HG02852 (cell line): ENCODE data around the gene ASB5.
"Not testable (repeated sequence)": the region's sequence is repeated elsewhere in the genome, so short reads cannot be mapped to it uniquely, and the experiment has no call there.

ENCODE experiments used
- ATAC-seq: cut with Tn5 transposase; IDR thresholded peaks from one replicate; pipeline ENCODE4 v1.9.1; 2021; ENCODE audit warnings: mild to moderate bottlenecking, moderate library complexity; ENCODE audit not compliant: unreplicated experiment

The ASB5 gene

DNA sequence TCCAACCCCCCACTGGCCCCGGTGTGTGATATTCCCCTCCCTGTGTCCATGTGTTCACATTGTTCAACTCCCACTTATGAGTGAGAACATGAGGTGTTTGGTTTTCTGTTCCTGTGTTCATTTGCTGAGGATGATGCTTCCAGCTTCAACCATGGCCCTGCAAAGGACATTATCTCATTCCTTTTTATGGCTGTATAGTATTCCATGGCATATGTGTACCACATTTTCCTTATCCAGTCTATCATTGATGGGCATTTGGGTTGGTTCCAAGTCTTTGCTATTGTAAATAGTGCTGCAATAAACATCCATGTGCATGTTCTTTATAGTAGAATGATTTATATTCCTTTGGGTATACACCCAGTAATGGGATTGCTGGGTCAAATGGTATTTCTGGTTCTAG lies 10.5 kb upstream of the ASB5 start:
- ATAC-seq, result not testable (repeated sequence)

DNA sequence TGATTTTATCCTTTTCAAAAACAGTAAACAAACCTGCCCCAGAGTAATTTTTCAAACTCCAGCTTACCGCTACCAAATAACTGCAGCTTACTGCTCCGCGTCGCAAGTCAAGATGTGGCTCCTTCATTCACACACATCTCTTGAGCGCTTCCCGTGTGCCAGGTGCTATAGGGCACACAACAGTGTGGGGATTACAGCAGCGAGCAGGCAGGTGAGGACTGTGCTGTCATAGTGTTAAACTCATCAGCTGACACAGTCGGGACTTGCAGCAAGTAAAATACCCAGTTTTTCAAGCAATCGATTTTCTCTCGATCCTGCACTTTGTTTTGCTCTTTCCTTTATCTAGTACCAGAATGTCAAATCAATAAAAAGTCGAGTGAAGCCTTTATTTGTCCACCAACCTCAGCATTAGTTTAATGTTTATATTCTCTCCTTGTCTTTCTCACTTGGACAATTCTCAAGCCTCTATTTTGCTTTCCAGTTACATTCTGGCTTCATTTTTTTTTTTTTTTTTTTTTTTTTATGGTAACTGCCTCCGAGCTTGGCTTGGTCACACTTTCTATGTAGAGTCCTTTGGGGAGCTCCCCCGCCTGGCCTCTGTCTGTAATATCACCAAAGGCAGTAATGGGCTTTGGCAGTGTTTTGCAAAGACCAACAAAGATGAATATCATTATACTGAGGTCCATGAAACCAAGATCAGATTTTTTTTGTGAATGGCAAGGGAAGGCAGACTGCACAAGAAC lies 8.3 kb upstream of the ASB5 start:
- ATAC-seq, result peak; percentile 92

DNA sequence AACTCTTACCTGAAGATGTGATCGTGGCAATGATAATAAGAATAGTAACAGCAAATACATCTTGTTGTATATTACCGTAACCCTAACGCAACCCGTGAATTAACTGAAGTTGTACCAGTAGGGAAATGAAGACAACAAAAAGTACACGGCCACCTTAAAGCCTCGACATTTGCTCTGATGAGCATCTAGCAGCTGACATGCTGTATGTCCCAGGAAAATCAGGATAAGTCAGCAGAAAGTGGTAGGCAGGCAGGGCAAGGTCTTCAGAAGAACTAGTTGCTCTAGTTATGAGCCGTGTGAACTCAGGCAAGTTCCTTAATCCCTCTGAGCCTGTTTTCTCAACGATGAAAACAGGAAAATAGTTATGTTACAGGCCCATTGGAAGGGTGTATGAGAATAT lies 7.7 kb upstream of the ASB5 start:
- no peak for ATAC-seq

DNA sequence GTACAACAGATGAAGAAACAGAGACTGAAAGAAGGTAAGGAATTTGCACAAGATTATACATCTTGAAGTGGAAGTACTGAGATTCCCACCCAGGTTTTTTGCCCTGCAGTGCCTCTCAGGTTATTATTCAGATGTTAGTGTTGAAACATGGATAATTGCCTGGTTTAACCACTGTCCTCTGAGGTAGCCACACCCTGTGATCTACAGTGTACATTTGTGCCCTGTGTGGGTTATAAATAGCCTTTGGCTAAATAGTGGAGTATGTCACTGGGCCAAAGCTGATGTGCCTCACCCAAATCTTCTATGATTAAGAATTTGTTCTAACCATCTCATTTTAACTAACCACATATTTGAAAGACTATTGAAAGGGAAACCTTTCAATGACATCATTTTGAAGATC lies 5.4 kb upstream of the ASB5 start:
- ATAC-seq, result no peak

DNA sequence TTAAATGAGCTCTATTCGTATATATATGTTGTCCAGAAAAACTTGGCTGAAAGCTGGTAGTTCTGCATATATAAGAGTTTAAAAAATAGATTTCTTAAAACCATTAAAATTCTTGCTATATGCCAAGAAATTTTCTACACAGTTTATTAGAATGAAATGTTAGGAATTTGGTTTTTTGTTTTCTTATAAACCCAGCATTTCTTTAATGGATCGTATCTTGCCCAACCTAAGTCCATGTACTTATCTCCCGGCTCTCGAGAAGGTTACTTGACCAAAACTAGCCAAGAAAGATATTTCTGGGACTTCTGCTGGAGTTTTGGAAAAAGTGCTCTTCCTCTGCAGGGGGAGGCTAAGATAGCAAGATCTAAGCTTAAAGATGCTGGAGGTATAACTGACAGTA lies 4.7 kb upstream of the ASB5 start:
- no peak for ATAC-seq

DNA sequence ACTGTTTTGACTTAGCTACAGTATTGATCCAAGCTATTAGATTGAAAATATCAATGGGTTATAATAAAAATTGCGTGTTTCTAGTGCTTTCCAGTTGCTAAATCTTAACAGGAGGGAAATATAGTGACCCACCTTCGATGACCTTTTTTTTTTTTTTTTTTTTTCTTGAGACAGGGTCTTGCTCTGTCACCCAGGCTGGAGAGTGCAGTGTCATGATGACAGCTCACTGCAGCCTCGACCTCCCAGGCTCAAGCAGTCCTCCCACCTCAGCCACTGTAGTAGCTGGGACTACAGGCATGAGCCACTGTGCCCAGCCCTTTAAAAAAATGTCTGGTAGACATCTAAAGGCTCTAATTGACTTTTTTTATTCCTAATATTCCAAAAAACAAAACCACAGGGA lies 3.8 kb upstream of the ASB5 start:
- ATAC-seq, result no peak

DNA sequence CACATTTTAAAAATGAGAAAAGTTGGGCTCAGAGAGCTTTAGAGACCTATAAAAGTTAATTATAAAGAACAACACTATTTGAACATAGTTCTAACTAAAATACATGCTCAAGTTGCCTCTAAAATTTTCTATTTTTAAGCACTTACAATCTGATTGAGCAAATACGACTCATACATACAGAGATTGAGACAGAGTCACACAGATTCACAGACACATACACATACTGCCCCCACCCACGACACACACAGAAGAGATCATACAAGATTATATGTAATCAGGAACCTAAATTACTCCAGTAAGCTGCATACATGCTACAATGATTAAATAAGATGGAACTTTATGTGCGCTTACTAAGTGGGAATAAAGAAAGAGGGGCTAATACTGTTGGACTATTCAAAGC lies 2.7 kb upstream of the ASB5 start:
- ATAC-seq, result no peak

DNA sequence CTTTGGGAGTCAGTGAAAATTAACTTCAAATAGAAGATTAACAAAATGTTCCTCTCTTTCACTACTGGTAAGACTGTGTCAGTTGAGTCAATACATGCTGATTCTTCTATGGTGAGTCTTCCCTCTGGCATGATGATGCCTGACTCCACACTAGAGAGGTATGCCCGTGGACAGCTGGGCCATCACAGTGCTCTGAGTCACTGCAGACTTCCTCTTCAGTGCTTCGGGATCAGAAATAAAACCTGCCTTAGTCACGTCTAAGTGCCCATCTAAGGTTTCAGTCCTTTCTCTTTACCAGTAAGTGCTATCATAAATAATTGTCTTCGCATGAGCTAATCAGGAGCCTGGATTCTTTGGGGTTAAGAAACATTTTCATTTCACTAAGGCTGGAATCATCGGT lies 1.6 kb upstream of the ASB5 start:
- no peak for ATAC-seq

DNA sequence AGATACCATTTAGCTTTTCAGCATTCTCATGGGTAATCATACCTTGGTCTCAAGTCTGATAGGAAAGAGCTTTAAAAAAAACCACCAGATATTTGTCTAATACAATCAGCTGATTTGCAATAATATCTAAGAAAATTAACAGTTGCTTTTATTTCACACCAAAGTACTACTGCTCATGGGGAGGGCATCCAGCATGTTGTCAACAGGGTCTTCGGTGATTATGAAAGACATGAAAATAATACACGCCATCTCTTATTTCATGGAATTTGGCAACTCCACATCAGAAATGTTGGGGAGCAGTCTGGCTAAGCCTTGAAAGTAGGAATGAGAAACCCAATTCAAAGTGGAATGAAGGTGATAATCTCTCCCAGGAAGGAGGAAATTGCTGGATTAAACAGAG lies 3.0 kb downstream of the ASB5 start:
- no peak for ATAC-seq

DNA sequence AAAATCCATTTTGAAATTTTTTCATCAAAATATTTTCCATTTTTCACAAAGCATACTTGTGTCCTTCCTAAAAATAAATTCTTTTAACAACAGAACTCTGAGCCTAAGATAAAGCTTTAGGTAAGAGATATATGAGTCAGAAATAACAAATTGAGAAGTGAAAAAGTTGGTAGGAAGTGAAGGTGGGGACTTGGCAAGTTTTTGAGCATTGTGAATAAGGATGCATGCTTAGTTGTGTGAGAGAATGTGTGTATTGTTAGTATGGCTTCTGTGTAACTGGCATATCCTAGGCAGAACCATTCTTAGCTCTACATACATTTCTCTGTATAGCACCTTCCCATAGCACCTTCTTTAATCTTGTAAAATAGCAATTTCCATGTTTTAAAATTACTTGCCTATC lies 6.8 kb downstream of the ASB5 start:
- peak; percentile 91 for ATAC-seq

DNA sequence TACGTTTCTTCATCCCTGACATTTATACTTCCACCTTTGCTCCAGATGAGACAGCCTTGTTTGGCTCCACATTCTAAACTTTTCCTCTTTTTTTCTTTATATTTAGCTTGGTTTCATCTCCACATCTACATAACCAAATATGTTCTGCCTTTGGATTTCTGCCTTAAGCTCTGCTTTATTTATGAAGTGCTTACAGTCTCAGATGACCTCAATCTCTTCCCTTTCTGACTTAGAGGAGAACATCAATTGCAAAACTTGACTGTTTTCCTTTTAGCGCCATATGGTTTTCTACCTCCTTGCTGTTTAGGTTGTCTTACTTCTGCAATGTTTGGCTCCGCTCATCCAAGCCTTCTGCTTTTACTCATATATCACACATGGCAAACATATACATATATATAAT lies 7.5 kb downstream of the ASB5 start:
- no peak for ATAC-seq

DNA sequence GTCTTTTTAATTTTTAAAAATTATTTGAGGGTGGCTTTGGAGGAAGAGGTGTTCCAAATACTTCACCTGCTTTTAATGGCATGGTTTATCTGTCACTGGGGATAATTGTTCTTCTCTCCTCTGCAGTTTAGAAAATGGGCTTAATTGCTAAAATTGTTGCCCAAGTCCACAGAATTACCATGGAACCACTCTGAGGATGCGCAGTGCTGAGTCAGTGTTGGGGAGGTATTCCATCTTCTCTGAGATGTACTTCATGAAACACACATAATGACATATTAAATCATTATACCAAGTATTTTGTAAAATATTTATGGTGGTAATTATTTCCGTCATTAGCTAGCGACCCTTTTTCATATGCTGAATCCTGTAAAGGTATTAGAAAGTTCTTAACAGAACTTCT lies 8.0 kb downstream of the ASB5 start:
- no peak for ATAC-seq

DNA sequence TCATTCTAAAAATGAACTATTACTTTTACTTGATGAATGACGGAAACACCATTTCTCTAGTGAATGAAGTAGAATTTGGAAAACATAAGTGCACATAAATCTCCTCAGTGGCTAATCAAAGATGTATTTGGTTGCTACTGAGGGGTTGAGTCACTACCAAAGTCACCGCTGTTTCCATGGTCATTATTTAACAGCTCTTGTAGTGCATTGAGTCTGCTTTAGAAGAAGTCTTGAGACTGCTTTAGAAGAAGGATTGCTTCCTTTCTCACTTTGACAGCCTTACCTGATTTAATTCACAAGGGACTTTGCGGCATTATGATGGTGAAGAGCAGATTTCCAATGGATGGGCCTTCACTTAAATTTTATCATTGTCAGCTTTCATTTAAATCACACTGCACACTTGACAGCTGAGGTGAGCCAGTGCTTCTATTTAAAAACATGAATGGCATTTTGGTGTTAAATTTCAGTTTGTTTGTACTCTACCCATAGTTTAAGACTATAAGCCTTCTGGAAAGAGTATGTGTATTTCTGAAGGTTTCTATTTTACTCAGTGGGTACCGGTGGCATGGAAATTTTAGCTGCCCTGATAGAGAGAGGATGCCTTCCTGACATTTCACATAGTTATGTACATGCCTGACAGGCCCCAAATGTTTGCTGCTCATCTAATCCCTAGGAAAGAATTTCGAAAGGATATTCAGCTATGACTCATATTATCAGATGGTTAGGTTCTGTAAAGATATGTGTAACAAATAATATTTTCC lies 9.5 kb downstream of the ASB5 start:
- no peak for ATAC-seq

DNA sequence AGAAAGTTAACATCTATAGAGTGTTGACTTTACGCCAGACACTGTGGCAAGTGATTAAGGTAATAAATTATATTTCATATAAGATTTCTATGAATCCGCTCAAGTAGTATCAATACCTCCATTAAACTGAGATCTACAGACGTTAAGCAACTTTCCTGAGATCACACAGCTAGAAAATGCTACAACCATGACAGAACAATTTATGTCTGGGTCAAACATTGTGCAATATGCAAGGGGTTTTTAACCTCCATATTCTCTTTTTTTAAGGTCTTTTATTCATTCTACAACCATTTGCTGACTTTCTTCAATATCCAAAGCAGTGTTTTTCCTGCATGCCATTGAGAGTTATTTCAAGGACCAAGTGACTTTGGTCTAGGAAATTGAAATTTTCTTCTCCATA lies 10.9 kb downstream of the ASB5 start:
- no peak for ATAC-seq

DNA sequence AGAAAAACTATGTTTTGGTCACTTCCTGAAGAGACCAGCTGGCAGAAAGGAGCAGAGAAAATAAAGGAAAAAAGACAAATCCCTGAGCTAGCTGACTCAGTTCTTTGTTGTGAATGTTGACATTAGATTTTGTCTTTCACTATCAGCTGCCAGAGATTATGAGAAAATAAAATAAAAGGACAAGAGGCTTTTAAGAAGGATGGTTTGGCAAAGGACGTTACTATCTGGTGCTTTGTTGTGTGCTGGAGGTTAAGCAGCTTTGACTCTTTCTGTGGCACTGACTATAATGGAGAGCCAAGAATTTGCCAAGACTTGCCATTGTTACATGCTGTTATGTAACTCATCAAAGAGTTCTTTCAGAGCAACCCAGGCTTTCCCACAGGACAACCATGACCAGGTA lies 12.1 kb downstream of the ASB5 start:
- ATAC-seq, result no peak

DNA sequence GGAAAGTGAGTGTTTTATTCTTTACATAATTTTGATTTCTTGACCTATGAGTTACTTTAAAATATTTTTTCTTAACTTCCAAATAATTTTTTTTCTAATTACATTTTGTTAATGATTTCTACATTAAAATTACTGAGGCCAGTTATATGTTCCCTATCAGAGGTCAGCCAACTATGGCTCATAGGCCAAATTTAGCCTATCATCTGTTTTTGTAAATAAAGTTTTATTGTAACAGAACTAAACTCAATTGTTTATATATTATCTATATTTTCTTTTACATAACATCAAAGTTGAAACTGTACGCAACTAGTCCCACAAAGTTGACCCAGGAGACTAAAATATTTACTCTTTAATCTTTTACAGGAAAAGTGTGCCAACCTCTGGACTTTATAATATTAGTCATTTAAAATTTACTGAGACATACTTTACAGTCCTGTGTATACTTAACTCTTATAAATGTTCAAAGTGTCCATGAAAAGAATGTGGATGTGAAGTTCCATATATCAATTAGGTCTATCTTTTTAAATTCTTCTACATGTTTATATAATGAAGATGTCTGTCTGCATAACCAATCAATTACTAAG lies 26.2 kb downstream of the ASB5 start:
- ATAC-seq, result no peak

DNA sequence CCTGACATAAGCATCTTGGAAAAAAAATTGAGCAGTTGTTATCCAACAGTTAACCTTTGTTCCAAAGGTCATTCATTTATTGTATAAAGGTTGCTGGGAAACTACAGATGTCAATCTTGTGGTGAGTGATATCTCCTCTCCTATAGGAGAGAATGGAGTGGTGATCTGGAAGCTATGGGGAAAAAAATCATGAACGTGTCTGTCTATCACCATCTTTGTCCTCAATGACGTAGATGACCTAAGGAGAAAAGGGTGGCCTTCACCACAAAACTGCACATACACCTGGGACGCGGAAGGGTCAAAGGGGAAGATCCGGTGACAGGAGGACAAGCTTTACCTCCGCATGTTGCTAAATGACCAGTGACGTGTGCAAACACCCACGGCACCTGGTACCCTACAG lies 27.3 kb downstream of the ASB5 start:
- no peak for ATAC-seq

DNA sequence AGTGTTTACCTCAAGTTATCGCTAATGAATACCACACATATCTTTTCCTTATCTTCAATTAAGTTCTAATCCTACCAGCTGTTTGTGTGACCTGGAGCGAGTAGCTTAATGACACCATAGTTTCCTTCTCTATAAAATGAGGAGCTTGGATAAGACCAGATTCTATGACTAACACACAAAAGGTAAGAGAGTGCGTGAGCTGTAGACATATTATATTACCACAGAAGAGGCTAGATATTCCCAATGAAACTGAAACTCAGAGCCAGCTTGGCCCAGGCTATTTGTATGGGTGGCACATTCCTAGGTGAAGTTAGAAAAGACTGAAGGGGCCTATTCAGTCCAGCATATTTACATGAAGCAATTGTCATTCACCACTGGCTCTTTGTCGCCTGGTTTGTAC lies 30.2 kb downstream of the ASB5 start:
- ATAC-seq, result no peak

DNA sequence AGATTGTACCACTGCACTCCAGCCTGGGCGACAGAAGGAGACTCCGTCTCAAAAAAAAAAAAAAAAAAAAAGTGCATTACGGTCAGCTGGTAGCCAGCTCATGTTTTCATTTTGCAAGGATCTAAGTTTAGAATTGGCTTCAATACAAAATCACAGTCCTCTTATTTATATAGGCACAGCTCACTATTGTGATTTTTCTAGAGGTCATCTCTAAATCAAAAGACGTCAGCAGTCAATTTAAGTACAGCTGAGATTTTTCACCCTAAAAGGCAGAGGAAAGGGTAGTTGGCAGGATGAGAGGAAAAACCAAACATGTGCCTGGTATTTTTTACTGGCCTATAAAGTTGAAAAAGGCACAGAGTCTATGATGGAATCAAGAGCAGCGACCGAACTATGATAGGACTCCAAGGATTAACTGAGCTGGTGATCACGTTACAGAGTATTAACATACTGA lies 30.8 kb downstream of the ASB5 start:
- ATAC-seq, result no peak

DNA sequence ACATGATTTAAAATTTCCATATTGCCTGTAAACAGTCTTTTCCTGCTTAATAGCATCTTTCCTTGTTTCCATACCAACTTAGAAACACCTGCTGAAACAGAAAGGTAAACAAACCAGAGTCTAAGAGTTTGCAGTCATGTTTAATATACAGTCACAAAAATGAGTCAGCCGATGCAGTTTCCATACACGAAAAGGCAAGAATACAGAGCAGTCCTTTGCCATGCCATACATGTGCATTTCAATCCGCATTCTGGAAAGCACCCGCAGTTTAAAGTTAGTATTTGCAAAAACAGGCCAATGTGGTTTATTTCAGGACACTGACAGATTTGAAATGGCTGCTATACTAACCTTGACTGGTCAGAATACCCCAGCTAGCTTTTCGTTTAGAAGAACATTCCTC lies 32.1 kb downstream of the ASB5 start:
- no peak for ATAC-seq

DNA sequence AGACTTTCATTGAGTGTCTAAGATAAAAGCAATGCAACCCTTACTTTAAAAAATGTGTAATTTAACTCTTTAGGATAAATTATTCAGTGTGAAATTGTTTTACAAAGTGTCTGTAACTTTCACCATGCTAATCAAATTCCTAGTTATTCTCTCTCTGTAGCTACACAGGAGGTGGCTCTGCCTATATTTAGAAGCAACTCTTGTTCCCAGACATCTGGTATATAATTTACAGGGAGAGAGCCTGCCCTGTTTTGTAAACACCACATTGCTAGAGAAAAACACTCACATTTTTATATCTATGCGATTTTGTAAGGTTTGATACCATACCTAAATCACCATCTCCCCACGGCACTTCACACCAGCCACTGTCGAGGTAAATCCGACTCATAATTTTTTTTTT lies 38.2 kb downstream of the ASB5 start:
- ATAC-seq, result no peak

DNA sequence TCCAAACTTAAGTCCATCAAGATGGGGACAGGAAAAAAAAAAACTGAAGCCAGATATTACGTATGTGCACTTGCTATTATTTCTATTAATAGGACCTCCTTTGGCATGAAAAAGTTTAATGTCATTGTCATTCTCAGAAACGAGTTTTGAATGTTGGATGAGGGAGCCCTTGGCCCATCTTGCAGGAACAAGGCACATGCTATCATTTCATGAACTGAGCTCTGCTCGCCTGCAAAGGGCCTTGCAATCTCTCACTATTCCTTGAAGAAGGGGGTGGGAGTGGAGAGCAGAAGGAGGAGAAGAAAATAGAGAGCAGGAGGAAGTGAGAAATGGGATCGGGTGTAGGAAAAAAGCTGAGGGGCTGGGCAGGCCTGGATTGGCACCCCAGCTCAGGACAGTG lies 39.4 kb downstream of the ASB5 start:
- no peak for ATAC-seq
